Uterus (tissue), 2 donors: ENCODE results near the gene FAM156B.
"Not testable (repeated sequence)": the region's sequence is repeated elsewhere in the genome, so short reads cannot be mapped to it uniquely, and the experiment has no call there.

Source experiments
- CTCF ChIP-seq, 4 experiments: fragments of 200-600 bp in 2 of 4; fragments of 450-650 bp in 2 of 4; sonication (generic) in 2 of 4; IDR thresholded peaks; one replicate each; pipeline ENCODE4 v1.5.1; 2016 to 2019; ENCODE audit warnings: antibody characterized with exemption in 4 of 4, mild to moderate bottlenecking in 2 of 4, moderate library complexity in 1 of 4
- POLR2A ChIP-seq, 2 donors: fragments of 450-650 bp; IDR thresholded peaks; one replicate each; pipeline ENCODE4 v1.6.1; 2016; ENCODE audit warnings: antibody characterized with exemption in 2 of 2, mild to moderate bottlenecking in 1 of 2, moderate library complexity in 1 of 2

- TF ChIP-seq CTCF, POLR2A (IDR thresholded peaks at IDR 0.05): not testable (repeated sequence)
Observed at GRCh38 chrX:52875436-52875835, 21.7 kb upstream of the FAM156B start.
